Hepatocyte (in vitro differentiated cells): ENCODE measurements around the gene SAMD1. TPM values are rescaled to one million over a fixed set of nuclear protein-coding genes. Genes with fewer than 3 reads are reported as not detected.

Experiments used
- DNase-seq: peaks from one replicate; pipeline ENCODE4 v3.0.0-alpha.2; 2016; ENCODE audit warnings: low spot score
- H2AFZ ChIP-seq: fragments of 200-600 bp; sonication (generic); 2 replicates; pipeline ENCODE4 v1.6.0; 2016; ENCODE audit warnings: antibody characterized with exemption, mild to moderate bottlenecking
- H3K27ac ChIP-seq: fragments of 200-600 bp; sonication (generic); 2 replicates; pipeline ENCODE4 v1.5.1; 2016; ENCODE audit warnings: mild to moderate bottlenecking
- H3K27me3 ChIP-seq: fragments of 200-600 bp; sonication (generic); 2 replicates; pipeline ENCODE4 v1.6.1; 2016
- H3K36me3 ChIP-seq: fragments of 200-600 bp; sonication (generic); replicated peaks from 2 replicates; pipeline ENCODE4 v1.5.1; 2016; ENCODE audit warnings: low read depth; ENCODE audit not compliant: insufficient read depth
- H3K4me1 ChIP-seq: fragments of 200-600 bp; sonication (generic); 2 replicates; pipeline ENCODE4 v1.5.1; 2016; ENCODE audit warnings: mild to moderate bottlenecking, moderate library complexity; ENCODE audit not compliant: insufficient read depth
- H3K4me2 ChIP-seq: fragments of 200-600 bp; sonication (generic); 2 replicates; pipeline ENCODE4 v1.6.0; 2016
- H3K4me3 ChIP-seq: fragments of 200-600 bp; sonication (generic); 2 replicates; pipeline ENCODE4 v1.5.1; 2016; ENCODE audit warnings: mild to moderate bottlenecking
- H3K79me2 ChIP-seq: fragments of 200-600 bp; sonication (generic); 2 replicates; pipeline ENCODE4 v1.6.0; 2017; ENCODE audit warnings: mild to moderate bottlenecking
- H3K9me2 ChIP-seq: fragments of 200-600 bp; sonication (generic); replicated peaks from 2 replicates; pipeline ENCODE4 v1.6.0; 2017; ENCODE audit warnings: mild to moderate bottlenecking; ENCODE audit not compliant: insufficient read depth
- H3K9me3 ChIP-seq: fragments of 200-600 bp; sonication (generic); 2 replicates; pipeline ENCODE4 v1.5.1; 2016; ENCODE audit warnings: low read depth, mild to moderate bottlenecking
- H4K20me1 ChIP-seq: fragments of 200-600 bp; sonication (generic); 2 replicates; pipeline ENCODE4 v1.6.0; 2016; ENCODE audit warnings: mild to moderate bottlenecking; ENCODE audit not compliant: insufficient read depth, poor library complexity, severe bottlenecking
- CTCF ChIP-seq: fragments of 200-600 bp; sonication (generic); IDR thresholded peaks from 2 replicates; pipeline ENCODE4 v1.5.1; 2016; ENCODE audit warnings: antibody characterized with exemption, mild to moderate bottlenecking; ENCODE audit not compliant: poor library complexity
- EZH2 ChIP-seq: fragments of 200-600 bp; sonication (generic); IDR thresholded peaks from 2 replicates; pipeline ENCODE4 v1.6.1; 2016; ENCODE audit warnings: antibody characterized with exemption, mild to moderate bottlenecking, borderline replicate concordance
- EZH2phosphoT487 ChIP-seq: fragments of 200-600 bp; sonication (generic); IDR thresholded peaks from one replicate; pipeline ENCODE4 v1.6.1; 2018; ENCODE audit warnings: antibody characterized with exemption, mild to moderate bottlenecking, low read depth, moderate library complexity; ENCODE audit not compliant: unreplicated experiment, severe bottlenecking
- WGBS: methylation state at CpG from one replicate; pipeline ENCODE4 v1.1.6; 2016; ENCODE audit warnings: low lambda C conversion rate; ENCODE audit errors: missing lambda C conversion rate; 5-methylcytosine and 5-hydroxymethylcytosine counted together
- polyA plus RNA-seq: library from polyadenylated mRNA; unstranded; fragments of >200 nt; fragmentation: Nextera tagmentation; extraction: Ambion mirVana; gene quantifications from 2 replicates; pipeline ENCODE4 v1.2.1, GENCODE V29; 2016
- total RNA-seq: library from RNA; depleted of rRNA; stranded (reverse); fragments of >200 nt; gene quantifications from 2 replicates; pipeline ENCODE4 v1.2.3, GENCODE V29; 2014

The SAMD1 gene
- total and polyA plus RNA-seq, 2 experiments from 2014 or later = 35.8 to 45.6 TPM

- Histone ChIP-seq H4K20me1 (no peaks in the 10 kb centered on the region), H2AFZ (no peak overlapping the region), H3K4me1 (no peaks in the 10 kb centered on the region), H3K9me2 (no peaks in the 10 kb centered on the region), H3K27me3 (no peaks in the 10 kb centered on the region), H3K4me3 (no peak overlapping the region), H3K27ac (no peak overlapping the region), H3K36me3 (no peaks in the 10 kb centered on the region), H3K79me2 (no peaks in the 10 kb centered on the region), H3K4me2 (no peak overlapping the region), H3K9me3 (no peaks in the 10 kb centered on the region)
- no peak for DNase-seq
- no peak for TF ChIP-seq EZH2phosphoT487
- no peak for TF ChIP-seq CTCF
- no peak for TF ChIP-seq EZH2
- WGBS = 92% methylated on average over 4 of the region's 4 CpGs
These were observed 37.5 kb upstream of the SAMD1 start for GRCh38 chr19:14127929-14128509.

GRCh38 chr19:14127176-14127575 is 36.6 kb upstream of the SAMD1 start:
- Histone ChIP-seq H3K9me3 (no peaks in the 10 kb centered on the region), H3K27ac (no peak overlapping the region), H4K20me1 (no peaks in the 10 kb centered on the region), H3K4me2 (no peak overlapping the region), H3K36me3 (no peaks in the 10 kb centered on the region), H3K27me3 (no peaks in the 10 kb centered on the region), H3K79me2 (no peaks in the 10 kb centered on the region), H3K4me1 (no peaks in the 10 kb centered on the region), H3K4me3 (no peak overlapping the region), H2AFZ (no peak overlapping the region), H3K9me2 (no peaks in the 10 kb centered on the region)
- no peak for DNase-seq
- TF ChIP-seq CTCF (no peak), EZH2phosphoT487 (no peak), EZH2 (no peak)
- WGBS = 95% methylated on average over 8 of the region's 8 CpGs

GRCh38 chr19:14122924-14123323 is 32.4 kb upstream of the SAMD1 start:
- no peaks in the 10 kb centered on the region for H3K27me3 ChIP-seq
- WGBS = 94% methylated on average over 6 of the region's 6 CpGs
- no peaks in the 10 kb centered on the region for H3K79me2 ChIP-seq
- no peaks in the 10 kb centered on the region for H3K36me3 ChIP-seq
- H3K9me3 ChIP-seq = no peaks in the 10 kb centered on the region
- peaks cover 11% of the 10 kb centered on the region for H3K4me1 ChIP-seq
- no peak for DNase-seq
- TF ChIP-seq EZH2phosphoT487 (no peak), EZH2 (no peak)
- H3K4me3 ChIP-seq = no peak overlapping the region
- no peaks in the 10 kb centered on the region for H4K20me1 ChIP-seq
- no peak overlapping the region for H3K4me2 ChIP-seq
- no peaks in the 10 kb centered on the region for H3K9me2 ChIP-seq
- H2AFZ ChIP-seq = no peak overlapping the region
- H3K27ac ChIP-seq = no peak overlapping the region

GRCh38 chr19:14120497-14120780 is 29.9 kb upstream of the SAMD1 start:
- H2AFZ ChIP-seq = no peak overlapping the region
- TF ChIP-seq EZH2 = no peak
- TF ChIP-seq CTCF = no peak
- TF ChIP-seq EZH2phosphoT487 = no peak
- H3K36me3 ChIP-seq = no peaks in the 10 kb centered on the region
- H3K4me3 ChIP-seq = no peak overlapping the region
- no peaks in the 10 kb centered on the region for H3K27me3 ChIP-seq
- no peak overlapping the region for H3K27ac ChIP-seq
- H3K9me2 ChIP-seq = no peaks in the 10 kb centered on the region
- no peaks in the 10 kb centered on the region for H3K9me3 ChIP-seq
- no peak overlapping the region for H3K4me2 ChIP-seq
- DNase-seq = no peak
- 100% methylated on average over 7 of the region's 7 CpGs for WGBS
- peaks cover 2% of the 10 kb centered on the region for H4K20me1 ChIP-seq
- peaks cover 18% of the 10 kb centered on the region for H3K79me2 ChIP-seq
- H3K4me1 ChIP-seq = peaks cover 11% of the 10 kb centered on the region
